A549 (cell line): Measurements from ENCODE around the gene NPTXR. TPM values are rescaled to one million over a fixed set of nuclear protein-coding genes. Genes with fewer than 3 reads are reported as not detected.
A peak's percentile ranks its signal among the peaks of the same experiment; 100 is the strongest.

ENCODE experiments used
- ATAC-seq, 2 experiments: fragments of 200-7000 bp in 1 of 2; fragments of >200 bp in 1 of 2; cut with Nextera tagmentation in 1 of 2; cut with Tn5 transposase in 1 of 2; 3 replicates each; pipeline versions ENCODE4 v1.8.0 to v1.9.1; 2018 to 2020; ENCODE audit warnings: mild to moderate bottlenecking in 1 of 2, moderate library complexity in 1 of 2
- CTCF ChIA-PET: fragments of 300-600 bp; sonication (Branson Sonifier 250); formaldehyde crosslinking; extraction: SDS; loops from one replicate; lab custom pipeline; 2021; ENCODE audit warnings: antibody characterized with exemption, inconsistent platforms; lab: Yijun Ruan, JAX
- POLR2A ChIA-PET: fragments of 350-600 bp; formaldehyde crosslinking; extraction: SDS; loops from one replicate; lab custom pipeline; 2021; ENCODE audit warnings: antibody characterized with exemption, inconsistent platforms; lab: Yijun Ruan, JAX
- DNase-seq, 2 experiments: peaks; one replicate each; pipeline versions ENCODE4 v3.0.0 to v3.0.0-alpha.2; 2011 to 2016; ENCODE audit warnings: low read depth in 1 of 2, low spot score in 1 of 2
- FAIRE-seq: peaks from 2 replicates; lab custom pipeline; 2011; peaks lifted over from hg19 to GRCh38; lab: Jason Lieb, UNC
- H3K27ac ChIP-seq, 2 experiments: fragments of >200 bp; sonication (Bioruptor Twin); formaldehyde crosslinking; 3 replicates each; pipeline ENCODE4 v1.5.1; 2016 to 2017
- H3K4me1 ChIP-seq: fragments of >200 bp; sonication (Bioruptor Twin); formaldehyde crosslinking; 3 replicates; pipeline ENCODE4 v1.6.1; 2016
- H3K4me2 ChIP-seq: fragments of >200 bp; sonication (Bioruptor Twin); formaldehyde crosslinking; 3 replicates; pipeline ENCODE4 v1.6.1; 2016
- H3K4me3 ChIP-seq: fragments of >200 bp; sonication (Bioruptor Twin); formaldehyde crosslinking; 3 replicates; pipeline ENCODE4 v1.5.1; 2016
- H3K9me3 ChIP-seq: fragments of >200 bp; sonication (Bioruptor Twin); formaldehyde crosslinking; 3 replicates; pipeline ENCODE4 v1.6.1; 2016
- E2F6 ChIP-seq: IDR thresholded peaks from 2 replicates; pipeline ENCODE4 v1.6.1; 2012; ENCODE audit warnings: low read depth, borderline replicate concordance
- EHF ChIP-seq: fragments of 250-450 bp; sonication (Bioruptor Pico); IDR thresholded peaks from 2 replicates; pipeline ENCODE4 v1.5.0; 2020; ENCODE audit warnings: mild to moderate bottlenecking
- ELK1 ChIP-seq: fragments of 150-350 bp; IDR thresholded peaks from 2 replicates; pipeline ENCODE4 v1.6.1; 2014; ENCODE audit warnings: low read depth, mild to moderate bottlenecking, low read length
- ESRRA ChIP-seq: fragments of 150-350 bp; IDR thresholded peaks from 2 replicates; pipeline ENCODE4 v1.6.1; 2014; ENCODE audit warnings: mild to moderate bottlenecking, low read length, borderline replicate concordance
- FOSL2 ChIP-seq, 2 experiments: fragments of 450-650 bp in 1 of 2; fragments of >200 bp in 1 of 2; sonication (Bioruptor Twin) in 1 of 2; formaldehyde crosslinking; IDR thresholded peaks; 2 replicates each; pipeline versions ENCODE4 v1.5.0 to v1.6.1; 2016 to 2020; ENCODE audit warnings: mild to moderate bottlenecking in 1 of 2, moderate library complexity in 1 of 2
- HES2 ChIP-seq: fragments of >200 bp; sonication (Bioruptor Twin); formaldehyde crosslinking; IDR thresholded peaks from 2 replicates; pipeline ENCODE4 v1.6.1; 2016
- JUN ChIP-seq, 2 experiments: fragments of >200 bp; sonication (Bioruptor Twin); formaldehyde crosslinking; IDR thresholded peaks; 2 replicates in 1 of 2; 3 replicates in 1 of 2; pipeline ENCODE4 v1.6.1; 2016 to 2017
- MAFK ChIP-seq: fragments of 450-650 bp; IDR thresholded peaks from 2 replicates; pipeline ENCODE4 v1.6.1; 2014; ENCODE audit not compliant: partially characterized antibody
- MAX ChIP-seq: IDR thresholded peaks from 2 replicates; pipeline ENCODE4 v1.6.1; 2012
- PHF8 ChIP-seq: fragments of 200-600 bp; sonication (generic); IDR thresholded peaks from 2 replicates; pipeline ENCODE4 v1.6.1; 2016; ENCODE audit warnings: low read depth, mild to moderate bottlenecking, antibody characterized with exemption, moderate library complexity, borderline replicate concordance
- POLR2A ChIP-seq: IDR thresholded peaks from 2 replicates; pipeline ENCODE4 v1.6.1; 2012; ENCODE audit warnings: mild to moderate bottlenecking, low read length
- POLR2AphosphoS2 ChIP-seq: conservative IDR thresholded peaks from 2 replicates; pipeline ENCODE4 v1.6.1; 2012; ENCODE audit warnings: low read length, improper control_type of control experiment, inconsistent platforms
- RARB ChIP-seq: fragments of 250-450 bp; sonication (Bioruptor Pico); IDR thresholded peaks from 2 replicates; pipeline ENCODE4 v1.8.0; 2021; ENCODE audit warnings: mild to moderate bottlenecking, moderate library complexity
- REST ChIP-seq: fragments of 200-600 bp; sonication (generic); IDR thresholded peaks from 2 replicates; pipeline ENCODE4 v1.6.1; 2016; ENCODE audit warnings: antibody characterized with exemption, mild to moderate bottlenecking, moderate library complexity
- TP53 ChIP-seq: fragments of 250-450 bp; sonication (Bioruptor Pico); IDR thresholded peaks from 2 replicates; pipeline ENCODE4 v1.5.0; 2021; ENCODE audit warnings: mild to moderate bottlenecking, moderate library complexity
- ZC3H11A ChIP-seq: fragments of 450-650 bp; IDR thresholded peaks from 2 replicates; pipeline ENCODE4 v1.6.1; 2014; ENCODE audit warnings: antibody characterized with exemption, mild to moderate bottlenecking
- ZSCAN20 ChIP-seq: fragments of 250-450 bp; sonication (Bioruptor Pico); IDR thresholded peaks from 2 replicates; pipeline ENCODE4 v1.8.0; 2022; ENCODE audit warnings: mild to moderate bottlenecking, moderate library complexity
- WGBS: methylation state at CpG from one replicate; pipeline ENCODE4 v1.1.6; 2017; ENCODE audit errors: missing lambda C conversion rate; 5-methylcytosine and 5-hydroxymethylcytosine counted together
- polyA plus RNA-seq, 4 experiments: library from polyadenylated mRNA; depleted of rRNA in 3 of 4; stranded (reverse); fragments of >200 nt; fragmentation: RNase III in 1 of 4; extraction: RNeasy Plus Mini Kit Qiagen cat#74134 plus additional on column Dnase treatment in 1 of 4; gene quantifications; 2 replicates in 3 of 4; 3 replicates in 1 of 4; pipeline ENCODE4 v1.2.3, GENCODE V29; 2011 to 2017

The NPTXR gene
- polyA plus RNA-seq, 2 of the 4 experiments (the other 2 are of a cell fraction) = 3.3 to 15.3 TPM

- TF ChIP-seq POLR2A = no peak
- no peak for TF ChIP-seq HES2
- TF ChIP-seq, all 56 proteins: peak for 0
- Histone ChIP-seq H3K4me1 (peaks cover 22% of the 10 kb centered on the region; the same call in 2 of the 3 replicates), H3K4me3 (peak overlapping the region; percentile 74), H3K4me2 (peak overlapping the region; percentile 92), H3K9me3 (no peaks in the 10 kb centered on the region), H3K27ac (peak overlapping the region; percentile 69 to 94)
- 45% methylated on average over 21 of the region's 34 CpGs for WGBS
- FAIRE-seq = no peak
- ChIA-PET POLR2A (interaction anchor here (0.6 to 2.2 kb wide), 11 partner anchors 9 to 86 kb away, joined by 3 to 35 read pairs (median 3); partner anchors contain the start of gene SUN2), CTCF (interaction anchor here (0.7 to 6.2 kb wide), 17 partner anchors 7 to 103 kb away, joined by 3 to 95 read pairs (median 4); partner anchors contain the start of gene DNAL4)
- DNase-seq = no peak
- no peak for ATAC-seq
Observed at GRCh38 chr22:38842512-38843200, 1.2 kb downstream of the NPTXR start.

GRCh38 chr22:38841635-38842034 lies 2.2 kb downstream of the NPTXR start:
- H3K27ac ChIP-seq = no peak overlapping the region; a peak in 1 of 6 replicates
- no peak for FAIRE-seq
- POLR2A ChIA-PET = interaction anchor here (1.5 kb wide), 1 partner anchor 10 kb away, joined by 3 read pairs; no protein-coding TSS in a partner anchor
- TF ChIP-seq MAX (no peak), POLR2A (no peak), PHF8 (no peak), ESRRA (no peak), E2F6 (no peak), RARB (CRISPR knock-in tag) (no peak), POLR2AphosphoS2 (no peak), REST (no peak), MAFK (no peak), ZSCAN20 (CRISPR knock-in tag) (no peak), EHF (CRISPR knock-in tag) (no peak), FOSL2 (IDR thresholded peaks at IDR 0.05) (no peak), FOSL2 (CRISPR knock-in tag; IDR thresholded peaks at IDR 0.05) (no peak), ZC3H11A (no peak), JUN (IDR thresholded peaks at IDR 0.05) (no peak), ELK1 (no peak), TP53 (CRISPR knock-in tag) (no peak)
- no peak overlapping the region for H3K4me3 ChIP-seq
- H3K4me2 ChIP-seq = peak overlapping the region; percentile 36; the same call in 2 of the 3 replicates
- ATAC-seq = no peak
- CTCF ChIA-PET = interaction anchor here (0.9 to 6.2 kb wide), 3 partner anchors 13 to 74 kb away, joined by 3 to 95 read pairs (median 4); no protein-coding TSS in a partner anchor
- H3K4me1 ChIP-seq = peaks cover 22% of the 10 kb centered on the region; the same call in 2 of the 3 replicates
- WGBS = 80% methylated on average over 5 of the region's 5 CpGs
- DNase-seq = no peak
- H3K9me3 ChIP-seq = no peaks in the 10 kb centered on the region
